HG02642 (cell line): ENCODE data around the gene SLC39A11.
"Not testable (repeated sequence)": the region's sequence is repeated elsewhere in the genome, so short reads cannot be mapped to it uniquely, and the experiment has no call there.

ENCODE experiments used
- ATAC-seq: cut with Tn5 transposase; IDR thresholded peaks from one replicate; pipeline ENCODE4 v1.9.1; 2021; ENCODE audit warnings: mild to moderate bottlenecking; ENCODE audit not compliant: unreplicated experiment, poor library complexity

SLC39A11 gene

GRCh38 chr17:73083432-73083831 is 9.1 kb downstream of the SLC39A11 start:
- no peak for ATAC-seq

DNA sequence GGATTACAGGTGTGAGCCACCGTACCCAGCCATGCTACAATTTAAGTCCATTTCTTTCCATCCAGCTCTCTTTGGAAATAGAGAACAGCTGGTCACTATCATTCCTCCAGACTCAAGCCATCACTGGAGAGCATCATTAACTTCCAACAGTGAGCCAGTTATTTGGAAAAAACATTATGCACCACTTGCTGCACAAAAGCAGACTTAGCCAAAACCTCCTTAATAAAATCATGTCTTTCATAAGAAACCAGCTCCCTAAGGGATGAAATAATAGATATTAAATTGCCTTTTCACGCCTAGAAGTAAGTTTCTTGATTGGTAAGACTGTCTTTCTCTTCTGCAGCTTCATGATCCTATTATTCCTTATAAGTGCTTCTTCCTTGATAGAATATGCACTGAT is 17.9 kb downstream of the SLC39A11 start:
- no peak for ATAC-seq

GRCh38 chr17:73072219-73072962 is 20.1 kb downstream of the SLC39A11 start:
- no peak for ATAC-seq

DNA sequence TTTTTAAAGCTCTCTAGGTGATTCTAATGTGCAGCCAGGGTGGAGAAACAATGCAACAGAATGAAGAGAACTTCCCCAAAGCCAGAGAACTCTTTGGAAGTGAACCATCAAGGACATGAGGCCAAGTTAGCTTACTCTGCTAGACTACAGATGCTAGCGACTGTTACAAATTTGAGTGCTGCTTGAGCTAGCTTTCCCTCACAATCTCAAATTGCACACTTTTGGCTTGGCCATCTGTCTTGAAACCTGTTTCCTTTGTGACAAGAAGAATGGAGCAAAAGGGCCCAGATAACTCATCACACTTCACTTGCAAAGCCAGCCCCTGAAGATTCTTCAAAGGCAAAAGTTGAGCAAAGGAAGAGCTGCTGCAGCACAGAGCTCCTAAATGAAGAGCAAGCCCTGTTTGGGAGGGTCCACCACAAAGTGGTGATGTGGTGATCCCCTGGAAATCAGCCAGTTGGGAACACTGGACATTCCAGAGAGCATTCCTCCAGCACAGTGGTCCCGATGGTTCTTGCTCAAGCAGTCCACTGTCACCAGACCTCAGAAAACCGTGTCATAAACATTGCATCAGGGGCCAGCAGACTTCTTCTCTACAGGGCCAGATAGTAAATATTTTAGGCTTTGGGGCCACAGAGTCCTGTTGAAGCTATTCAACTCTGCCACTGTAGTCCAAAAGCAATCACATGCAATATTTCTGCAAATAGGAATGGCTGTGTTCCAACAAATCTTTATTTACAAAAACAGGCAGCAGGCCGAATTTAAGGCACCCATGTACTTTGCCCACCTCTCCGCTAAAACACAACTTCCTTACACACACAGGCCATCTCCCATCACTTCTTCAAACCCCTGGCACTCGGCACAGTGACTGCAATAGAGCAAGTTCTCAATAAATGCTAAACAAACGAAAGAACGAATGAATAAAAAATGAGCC is 21.2 kb downstream of the SLC39A11 start:
- ATAC-seq: no peak

DNA sequence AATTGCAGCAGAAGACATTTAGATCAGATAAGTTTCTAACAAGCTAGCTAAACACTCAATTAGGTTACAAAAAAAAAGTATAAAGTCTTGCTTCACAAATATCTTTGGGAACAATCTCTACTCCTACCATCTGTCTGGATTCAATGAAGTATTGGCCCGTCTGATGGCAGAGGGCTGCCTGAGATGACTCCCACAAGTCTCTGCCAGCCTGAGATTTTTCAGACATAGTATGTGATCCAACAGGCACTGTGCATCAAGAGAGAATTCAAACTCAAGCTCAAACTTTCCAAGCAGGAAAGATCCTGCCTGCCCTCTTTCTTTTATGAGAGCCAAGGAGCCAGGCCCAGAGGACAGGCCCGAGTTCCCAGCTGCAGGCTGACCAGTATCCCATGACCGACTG is 22.6 kb downstream of the SLC39A11 start:
- no peak for ATAC-seq

DNA sequence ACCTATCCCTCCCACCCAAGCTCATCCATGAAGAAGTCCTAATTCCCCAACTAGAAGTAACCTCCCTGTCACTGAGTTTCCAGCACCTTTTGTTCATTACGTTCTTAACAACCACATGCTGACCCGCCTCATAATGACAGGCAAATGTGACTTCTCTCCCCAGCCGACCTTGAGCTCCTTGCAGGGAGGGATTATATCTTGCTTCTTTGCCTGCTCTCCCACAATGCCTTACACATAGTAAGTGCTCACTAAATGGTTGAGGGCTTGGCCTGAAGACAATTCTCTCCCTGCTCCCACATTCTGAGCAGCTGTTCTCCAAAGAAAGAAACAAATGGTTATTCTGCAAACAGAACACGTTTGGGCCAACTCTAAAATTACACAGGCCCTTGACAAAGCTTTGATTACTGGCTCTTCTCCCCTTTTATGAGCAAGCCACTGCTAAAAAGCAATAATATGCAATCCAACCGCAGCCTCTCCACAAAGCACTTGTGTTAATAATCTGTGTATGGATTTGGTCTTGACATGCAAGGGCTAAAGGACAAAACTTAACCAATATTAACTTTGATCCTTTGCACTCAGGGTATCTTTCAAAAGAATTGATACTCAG is 23.2 kb downstream of the SLC39A11 start:
- no peak for ATAC-seq

GRCh38 chr17:73068322-73069153 is 23.9 kb downstream of the SLC39A11 start:
- ATAC-seq: no peak

DNA sequence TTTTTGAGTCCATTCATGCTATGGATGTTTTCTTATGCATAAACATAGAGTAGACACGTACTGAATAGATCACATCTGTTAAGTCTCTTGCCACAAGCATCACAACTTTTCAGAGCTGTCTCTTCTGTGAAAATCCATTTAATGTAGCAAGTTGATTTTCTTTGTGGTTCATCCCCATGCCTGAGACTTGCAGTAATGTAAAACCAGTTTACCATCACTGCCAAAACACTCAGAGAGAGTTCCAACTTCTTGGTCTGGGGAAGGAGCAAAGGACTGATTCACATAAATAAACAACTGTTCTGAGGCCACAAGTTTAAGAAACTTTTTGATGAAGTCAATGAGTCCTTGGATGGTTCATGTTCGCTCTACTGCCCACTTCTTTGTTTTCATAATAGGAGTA is 24.8 kb downstream of the SLC39A11 start:
- not testable (repeated sequence) for ATAC-seq

- no peak for ATAC-seq
These were observed 25.4 kb downstream of the SLC39A11 start for GRCh38 chr17:73067075-73067474.

- no peak for ATAC-seq
These were observed 26.2 kb downstream of the SLC39A11 start for GRCh38 chr17:73066148-73066884.

- no peak for ATAC-seq
These were observed 27.1 kb downstream of the SLC39A11 start for GRCh38 chr17:73065376-73065775.

GRCh38 chr17:73064084-73064938 is 28.2 kb downstream of the SLC39A11 start:
- no peak for ATAC-seq

- ATAC-seq: no peak
These were observed 29.8 kb downstream of the SLC39A11 start for GRCh38 chr17:73062726-73063125.

DNA sequence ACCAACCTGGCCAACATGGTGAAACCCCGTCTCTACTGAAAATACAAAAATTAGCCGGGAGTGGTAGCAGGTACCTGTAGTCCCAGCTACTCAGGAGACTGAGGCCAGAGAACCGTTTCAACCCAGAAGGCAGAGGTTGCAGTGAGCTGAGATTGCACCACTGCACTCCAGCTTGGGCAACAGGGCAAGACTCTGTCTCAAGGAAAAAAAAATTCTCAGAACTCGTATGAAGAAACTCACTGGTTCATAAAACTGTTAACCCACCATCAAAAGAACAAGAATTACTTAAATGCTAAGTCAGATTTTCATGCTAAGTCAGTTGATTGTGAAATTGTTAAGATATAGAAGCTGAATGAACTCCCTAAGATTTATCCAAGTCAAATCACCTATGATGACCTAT is 31.3 kb downstream of the SLC39A11 start:
- no peak for ATAC-seq

DNA sequence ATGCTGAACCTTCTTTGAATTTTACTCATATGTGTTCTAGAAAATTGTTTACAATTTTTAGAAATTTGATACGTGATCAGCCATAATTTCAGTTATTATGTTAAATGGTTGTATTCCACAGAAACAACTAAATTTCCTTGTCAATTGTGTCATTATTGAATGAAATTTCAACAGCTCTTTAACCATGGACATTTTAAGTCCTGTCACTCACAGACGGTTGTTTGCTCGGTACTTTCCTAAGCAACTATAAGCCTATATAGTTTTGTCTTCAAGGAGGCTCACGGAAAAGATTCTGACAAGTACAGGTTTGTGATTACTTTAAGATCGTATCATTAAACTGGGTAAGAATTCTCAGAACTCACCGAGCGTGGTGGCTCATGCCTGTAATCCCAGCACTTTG is 31.8 kb downstream of the SLC39A11 start:
- no peak for ATAC-seq

GRCh38 chr17:73059713-73060112 is 32.8 kb downstream of the SLC39A11 start:
- not testable (repeated sequence) for ATAC-seq

- ATAC-seq: no peak
These were observed 34.5 kb downstream of the SLC39A11 start for GRCh38 chr17:73058022-73058421.

DNA sequence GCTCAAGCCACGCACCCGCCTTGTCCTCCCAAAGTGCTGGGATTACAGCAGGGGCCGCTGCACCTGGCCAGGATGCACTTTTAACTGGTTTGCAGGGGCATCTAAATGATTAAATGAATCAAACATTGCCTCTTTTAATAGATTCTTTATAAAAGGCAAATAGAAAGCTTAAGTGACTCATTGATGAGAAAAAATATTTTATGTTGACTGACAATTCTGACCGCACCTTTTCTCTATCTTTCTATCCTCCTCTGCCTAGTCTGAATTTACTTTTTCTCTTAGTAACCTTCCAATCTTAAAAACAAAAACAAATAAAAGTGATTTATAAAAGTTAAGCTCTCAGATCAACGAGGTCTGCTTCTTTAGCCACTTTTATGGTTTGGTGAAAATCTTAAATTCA is 35.3 kb downstream of the SLC39A11 start:
- no peak for ATAC-seq

DNA sequence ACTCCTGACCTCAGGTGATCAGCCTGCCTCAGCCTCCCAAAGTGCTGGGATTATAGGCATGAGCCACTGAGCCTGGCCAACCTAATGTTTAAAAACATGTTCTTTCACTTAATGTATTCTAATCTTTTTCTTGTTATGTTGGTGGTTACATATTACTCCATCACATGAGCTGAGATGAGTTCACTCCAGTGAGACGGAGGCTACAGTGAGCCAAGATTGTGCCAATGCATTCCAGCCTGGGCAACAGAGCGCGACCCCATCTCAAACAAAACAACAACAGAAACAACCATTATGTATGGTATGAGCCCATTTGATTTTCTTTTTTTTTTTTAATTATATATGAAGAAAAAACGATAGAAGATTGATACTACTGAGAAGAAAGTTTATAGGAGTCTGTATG is 39.6 kb downstream of the SLC39A11 start:
- ATAC-seq: no peak
